Activated gamma-delta T cell treated with anti-CD3 and anti-CD28 coated beads, Interleukin-2, amount 50 U/mL, for 16 hours (primary cell): ENCODE results near the gene KLF16.

Experiments used
- DNase-seq: peaks from one replicate; pipeline ENCODE4 v3.0.0-alpha.2; 2020; ENCODE audit warnings: low read depth

KLF16 gene

DNA sequence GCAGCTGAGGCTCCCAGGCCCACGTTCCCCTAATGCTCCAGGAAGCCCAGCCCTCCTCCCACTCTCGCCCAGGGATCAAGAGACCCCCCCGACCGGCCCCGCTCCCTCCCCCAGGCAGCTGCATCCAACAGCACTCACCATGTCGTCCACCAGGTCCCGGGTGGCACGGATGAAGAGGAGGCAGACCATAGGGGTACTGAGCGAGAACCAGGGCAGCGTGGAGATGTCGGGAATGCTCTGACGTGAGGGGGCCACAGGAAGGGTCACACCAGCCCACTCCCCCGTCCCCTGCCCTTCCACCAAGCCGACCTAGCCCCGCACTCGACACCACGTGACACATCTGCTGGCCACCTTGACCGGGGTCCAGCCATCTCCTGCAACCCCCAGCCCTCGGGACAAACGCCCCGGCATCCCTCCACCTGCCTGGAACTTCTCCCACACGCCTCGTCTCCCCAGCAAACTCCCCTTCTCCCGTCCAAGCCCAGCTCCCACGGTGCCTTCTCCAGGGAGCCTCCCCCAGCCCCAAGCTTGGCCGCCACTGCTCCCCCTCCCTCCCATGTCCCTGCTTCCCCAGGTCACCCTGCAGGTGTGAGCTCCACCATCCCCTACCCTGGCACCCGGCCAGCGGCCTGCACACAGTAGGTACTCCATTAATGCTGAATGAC is 56.2 kb downstream of the KLF16 start:
- no peak for DNase-seq

DNA sequence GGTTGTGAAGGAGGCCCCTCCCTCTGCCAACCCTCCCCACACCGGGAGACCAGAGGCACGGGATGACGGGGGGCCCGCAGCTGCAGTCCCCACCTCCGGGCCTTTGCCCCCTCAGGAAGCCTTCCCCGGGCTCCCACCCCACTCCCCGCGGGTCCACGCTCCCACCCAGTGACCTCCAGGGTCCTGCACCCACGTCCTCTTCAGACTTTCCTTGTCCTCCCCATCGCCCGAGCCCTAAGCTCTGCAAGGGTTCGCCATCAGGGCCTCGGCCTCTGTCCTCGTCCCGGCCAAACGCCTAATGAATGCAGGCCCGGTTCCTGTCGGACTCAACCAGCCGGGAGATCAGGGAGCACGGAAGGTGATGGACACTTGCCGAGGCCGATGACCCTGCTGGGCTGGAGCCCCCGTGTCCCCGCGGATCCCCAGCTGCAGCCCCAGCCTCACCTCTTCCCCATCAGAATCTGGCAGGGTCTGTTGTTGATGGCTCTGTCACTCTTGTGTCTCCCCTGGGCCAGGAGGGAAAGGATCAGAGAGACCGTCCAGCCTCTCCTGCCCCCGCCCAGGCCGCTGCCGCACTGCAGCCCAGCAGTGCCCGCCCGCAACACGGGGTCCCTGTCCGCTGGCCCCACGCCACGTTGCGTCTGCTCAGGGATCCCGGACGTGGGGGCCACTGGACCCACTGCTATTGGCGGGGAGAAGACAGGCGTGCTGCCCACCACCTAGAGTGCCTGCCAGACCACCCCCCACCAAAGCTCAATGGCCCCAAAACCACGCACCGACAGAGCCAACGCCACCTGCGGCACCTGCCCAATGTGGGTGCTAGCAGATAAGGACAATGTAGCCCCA is 57.0 kb downstream of the KLF16 start:
- DNase-seq, result no peak

DNA sequence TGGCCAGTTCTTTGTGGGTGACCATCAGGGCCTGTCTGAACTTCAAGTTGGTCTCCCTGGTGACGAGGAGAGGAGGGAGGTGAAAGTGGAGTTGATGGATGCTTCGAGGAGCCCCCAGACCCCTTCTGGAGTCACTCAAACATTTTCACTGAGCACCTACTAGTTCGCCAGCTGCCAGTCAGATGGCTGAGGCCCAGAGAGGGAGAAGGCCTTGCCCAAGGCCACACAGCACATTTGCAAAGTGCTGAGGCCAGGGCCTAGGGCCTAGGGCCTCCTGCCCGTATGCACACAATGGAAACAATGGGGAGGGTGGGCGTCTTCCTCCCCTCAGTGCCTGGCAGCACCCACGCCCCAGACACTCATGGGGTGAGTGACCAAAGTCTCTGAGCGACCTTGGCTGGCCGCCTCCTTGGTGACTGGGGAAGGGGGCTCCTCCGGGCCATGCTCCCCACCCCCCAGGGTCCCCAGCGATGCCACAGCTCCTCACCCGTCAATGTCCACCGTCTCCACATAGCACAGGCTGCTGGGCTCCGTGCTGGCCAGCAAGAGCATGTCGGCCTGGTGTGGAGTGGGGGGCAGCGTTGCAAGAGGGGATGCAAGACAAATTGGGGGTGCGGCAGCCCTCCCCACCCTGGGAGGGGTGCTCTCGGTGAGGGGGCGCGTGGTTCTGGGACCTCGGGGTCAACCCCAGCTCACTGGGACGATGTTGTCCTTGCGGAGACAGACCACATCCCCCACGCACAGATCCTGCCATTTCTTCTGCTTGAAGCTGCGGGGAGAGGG is 57.8 kb downstream of the KLF16 start:
- no peak for DNase-seq

- no peak for DNase-seq
Measured at GRCh38 chr19:1804858-1805257, 58.5 kb downstream of the KLF16 start.
